K562 (cell line): ENCODE data around the gene VSTM5. TPM values are rescaled to one million over a fixed set of nuclear protein-coding genes. Genes with fewer than 3 reads are reported as not detected.

Experiments
- CBX5 ChIP-seq: IDR thresholded peaks from 2 replicates; pipeline ENCODE4 v1.6.1; 2014; ENCODE audit warnings: low read depth, borderline replicate concordance
- CCAR2 ChIP-seq: fragments of 200-400 bp; formaldehyde crosslinking; IDR thresholded peaks from 2 replicates; pipeline ENCODE4 v1.6.1; 2017; ENCODE audit warnings: mild to moderate bottlenecking, low read depth, low read length
- DACH1 ChIP-seq: fragments of 450-650 bp; IDR thresholded peaks from 2 replicates; pipeline ENCODE4 v1.6.1; 2018; ENCODE audit not compliant: partially characterized antibody
- GTF2A2 ChIP-seq: IDR thresholded peaks from 2 replicates; pipeline ENCODE4 v1.6.1; 2016; ENCODE audit warnings: mild to moderate bottlenecking, missing genetic modification characterization, missing compliant biosample characterization
- HDAC8 ChIP-seq: fragments of 450-650 bp; IDR thresholded peaks from 2 replicates; pipeline ENCODE4 v1.6.1; 2016; ENCODE audit warnings: mild to moderate bottlenecking, missing genetic modification characterization, moderate library complexity, missing compliant biosample characterization
- KDM2B ChIP-seq: fragments of 250-450 bp; sonication (Bioruptor Pico); IDR thresholded peaks from 2 replicates; pipeline ENCODE4 v1.8.0; 2021; ENCODE audit warnings: mild to moderate bottlenecking, moderate library complexity
- MXD1 ChIP-seq: fragments of 250-450 bp; sonication (Bioruptor Pico); IDR thresholded peaks from 2 replicates; pipeline ENCODE4 v1.8.0; 2021; ENCODE audit warnings: borderline replicate concordance, mild to moderate bottlenecking, moderate library complexity; ENCODE audit not compliant: poor library complexity, severe bottlenecking
- POLR2B ChIP-seq: fragments of 450-650 bp; IDR thresholded peaks from 2 replicates; pipeline ENCODE4 v1.6.1; 2018; ENCODE audit warnings: low read depth; ENCODE audit not compliant: partially characterized antibody
- RUNX1 ChIP-seq: sonication (generic); IDR thresholded peaks from 2 replicates; pipeline ENCODE4 v1.6.1; 2016; ENCODE audit warnings: antibody characterized with exemption, low read depth
- STAT5B ChIP-seq: fragments of 250-450 bp; sonication (Bioruptor Pico); IDR thresholded peaks from 2 replicates; pipeline ENCODE4 v1.8.0; 2021; ENCODE audit warnings: mild to moderate bottlenecking, inconsistent platforms
- ZBTB11 ChIP-seq, 3 experiments: fragments of 200-800 bp in 1 of 3; fragments of 250-450 bp in 1 of 3; fragments of 450-650 bp in 1 of 3; sonication (Bioruptor Pico) in 1 of 3; sonication (Bioruptor generic) in 1 of 3; formaldehyde crosslinking in 1 of 3; IDR thresholded peaks; 2 replicates each; pipeline versions ENCODE4 v1.6.1 to v1.8.0; 2016 to 2022; ENCODE audit warnings: mild to moderate bottlenecking in 2 of 3, missing genetic modification characterization in 2 of 3, missing compliant biosample characterization in 1 of 3, moderate library complexity in 1 of 3
- ZKSCAN3 ChIP-seq: fragments of 250-450 bp; sonication (Bioruptor Pico); IDR thresholded peaks from 2 replicates; pipeline ENCODE4 v1.4.0; 2020
- ZNF143 ChIP-seq: sonication (generic); formaldehyde crosslinking; IDR thresholded peaks from 2 replicates; pipeline ENCODE4 v1.9.0; 2022; ENCODE audit warnings: mild to moderate bottlenecking, missing genetic modification reagents
- ZNF217 ChIP-seq: sonication (generic); formaldehyde crosslinking; IDR thresholded peaks from 2 replicates; pipeline ENCODE4 v1.8.0; 2022; ENCODE audit warnings: mild to moderate bottlenecking, missing genetic modification reagents
- ZNF41 ChIP-seq: fragments of 250-450 bp; sonication (Bioruptor Pico); conservative IDR thresholded peaks from 2 replicates; pipeline ENCODE4 v1.4.0; 2020; ENCODE audit warnings: mild to moderate bottlenecking
- ZSCAN29 ChIP-seq: fragments of 450-650 bp; IDR thresholded peaks from 2 replicates; pipeline ENCODE4 v1.6.1; 2017
- polyA plus RNA-seq, 8 experiments: library from polyadenylated mRNA; depleted of rRNA in 4 of 8; stranded (reverse) in 5 of 8; unstranded in 3 of 8; fragments of >200 nt; fragmentation: Nextera tagmentation in 2 of 8; fragmentation: Illumina TruSeq in 1 of 8; extraction: Ambion mirVana in 2 of 8; extraction: Trizol in 1 of 8; gene quantifications; 2 replicates each; pipeline versions ENCODE4 v1.2.1 to v1.2.3, GENCODE V29; 2011 to 2014; ENCODE audit warnings: inconsistent platforms in 1 of 8, missing spikeins in 1 of 8
- total RNA-seq, 7 experiments: library from RNA; depleted of rRNA in 6 of 7; stranded (reverse); fragments of >200 nt in 6 of 7; fragmentation: Illumina TruSeq in 2 of 7; extraction: Trizol in 2 of 7; gene quantifications; 2 replicates each; pipeline versions ENCODE4 v1.2.1 to v1.2.3, GENCODE V29; 2011 to 2021; ENCODE audit warnings: low replicate concordance in 1 of 7
- TF ChIP-seq, protein P1 (sequence below): fragments of 450-650 bp; IDR thresholded peaks from 2 replicates; pipeline ENCODE4 v1.7.0; 2016; ENCODE audit warnings: borderline replicate concordance
- TF ChIP-seq, protein P2 (sequence below): fragments of 250-450 bp; sonication (Bioruptor Pico); IDR thresholded peaks from 2 replicates; pipeline ENCODE4 v1.4.0; 2020; ENCODE audit warnings: borderline replicate concordance
- TF ChIP-seq, protein P3 (sequence below): fragments of 450-650 bp; formaldehyde crosslinking; IDR thresholded peaks from 2 replicates; pipeline ENCODE4 v1.4.0; 2022; ENCODE audit warnings: missing genetic modification characterization

The VSTM5 gene
- total and polyA plus RNA-seq, 9 of the 15 experiments (the other 6 are each of a cell fraction or from before 2014, with no cell fraction given) = 0.01 TPM; not detected in 8

DNA sequence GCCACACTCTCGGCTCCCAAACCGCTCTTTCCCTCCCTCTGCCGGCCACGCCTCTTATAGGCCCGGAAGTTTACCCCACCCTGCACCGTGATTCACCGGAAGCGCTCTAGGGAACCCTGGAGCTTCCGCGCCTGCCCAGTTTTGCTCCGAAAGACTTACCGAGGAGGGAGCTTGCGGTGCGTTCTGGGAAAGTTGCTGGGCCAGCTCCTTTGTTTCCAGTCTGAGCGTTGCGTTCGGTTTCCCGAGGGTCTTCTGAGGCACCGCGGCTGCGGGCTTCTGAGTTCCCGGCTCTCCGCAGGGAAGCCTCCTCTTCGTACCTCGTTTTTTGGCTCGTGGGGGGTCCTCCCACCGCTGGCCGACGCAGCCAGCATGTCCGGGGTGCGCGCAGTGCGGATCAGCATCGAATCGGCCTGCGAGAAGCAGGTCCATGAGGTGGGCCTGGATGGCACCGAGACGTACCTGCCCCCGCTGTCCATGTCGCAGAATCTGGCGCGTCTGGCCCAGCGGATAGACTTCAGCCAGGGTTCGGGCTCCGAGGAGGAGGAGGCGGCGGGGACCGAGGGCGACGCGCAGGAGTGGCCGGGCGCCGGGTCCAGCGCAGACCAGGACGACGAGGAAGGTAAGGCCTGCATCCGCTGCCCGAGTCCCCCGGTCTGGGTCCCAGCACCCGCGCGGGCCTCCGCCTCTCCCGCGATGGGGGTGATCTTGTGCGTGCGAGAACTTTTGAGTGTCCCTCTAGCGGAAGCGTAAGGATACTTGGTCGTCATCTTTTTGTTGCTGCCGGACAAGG is 66.1 kb downstream of the VSTM5 start, which contains the start of gene MED17 (continued):
- TF ChIP-seq, protein P1, sequence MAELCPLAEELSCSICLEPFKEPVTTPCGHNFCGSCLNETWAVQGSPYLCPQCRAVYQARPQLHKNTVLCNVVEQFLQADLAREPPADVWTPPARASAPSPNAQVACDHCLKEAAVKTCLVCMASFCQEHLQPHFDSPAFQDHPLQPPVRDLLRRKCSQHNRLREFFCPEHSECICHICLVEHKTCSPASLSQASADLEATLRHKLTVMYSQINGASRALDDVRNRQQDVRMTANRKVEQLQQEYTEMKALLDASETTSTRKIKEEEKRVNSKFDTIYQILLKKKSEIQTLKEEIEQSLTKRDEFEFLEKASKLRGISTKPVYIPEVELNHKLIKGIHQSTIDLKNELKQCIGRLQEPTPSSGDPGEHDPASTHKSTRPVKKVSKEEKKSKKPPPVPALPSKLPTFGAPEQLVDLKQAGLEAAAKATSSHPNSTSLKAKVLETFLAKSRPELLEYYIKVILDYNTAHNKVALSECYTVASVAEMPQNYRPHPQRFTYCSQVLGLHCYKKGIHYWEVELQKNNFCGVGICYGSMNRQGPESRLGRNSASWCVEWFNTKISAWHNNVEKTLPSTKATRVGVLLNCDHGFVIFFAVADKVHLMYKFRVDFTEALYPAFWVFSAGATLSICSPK = no peak
- no peak for TF ChIP-seq CBX5
- TF ChIP-seq ZNF143 = peak; percentile 66
- TF ChIP-seq RUNX1 = no peak
- no peak for TF ChIP-seq GTF2A2 (tag)
- TF ChIP-seq ZKSCAN3 (CRISPR knock-in tag) = no peak
- TF ChIP-seq, protein P2, sequence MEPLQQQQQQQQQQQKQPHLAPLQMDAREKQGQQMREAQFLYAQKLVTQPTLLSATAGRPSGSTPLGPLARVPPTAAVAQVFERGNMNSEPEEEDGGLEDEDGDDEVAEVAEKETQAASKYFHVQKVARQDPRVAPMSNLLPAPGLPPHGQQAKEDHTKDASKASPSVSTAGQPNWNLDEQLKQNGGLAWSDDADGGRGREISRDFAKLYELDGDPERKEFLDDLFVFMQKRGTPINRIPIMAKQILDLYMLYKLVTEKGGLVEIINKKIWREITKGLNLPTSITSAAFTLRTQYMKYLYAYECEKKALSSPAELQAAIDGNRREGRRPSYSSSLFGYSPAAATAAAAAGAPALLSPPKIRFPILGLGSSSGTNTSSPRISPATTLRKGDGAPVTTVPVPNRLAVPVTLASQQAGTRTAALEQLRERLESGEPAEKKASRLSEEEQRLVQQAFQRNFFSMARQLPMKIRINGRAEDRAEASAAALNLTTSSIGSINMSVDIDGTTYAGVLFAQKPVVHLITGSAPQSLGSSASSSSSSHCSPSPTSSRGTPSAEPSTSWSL (CRISPR knock-in tag) = no peak
- TF ChIP-seq KDM2B = no peak
- no peak for TF ChIP-seq STAT5B (CRISPR knock-in tag)
- no peak for TF ChIP-seq ZSCAN29
- TF ChIP-seq POLR2B = peak; percentile 92
- TF ChIP-seq ZBTB11 (CRISPR knock-in tag; IDR thresholded peaks at IDR 0.05) = peak in 2 of 3 experiments; percentile 51 to 82; a peak in 2 of 6 replicates
- no peak for TF ChIP-seq MXD1
- no peak for TF ChIP-seq ZNF41 (CRISPR knock-in tag)
- TF ChIP-seq DACH1 = no peak
- TF ChIP-seq, protein P3, sequence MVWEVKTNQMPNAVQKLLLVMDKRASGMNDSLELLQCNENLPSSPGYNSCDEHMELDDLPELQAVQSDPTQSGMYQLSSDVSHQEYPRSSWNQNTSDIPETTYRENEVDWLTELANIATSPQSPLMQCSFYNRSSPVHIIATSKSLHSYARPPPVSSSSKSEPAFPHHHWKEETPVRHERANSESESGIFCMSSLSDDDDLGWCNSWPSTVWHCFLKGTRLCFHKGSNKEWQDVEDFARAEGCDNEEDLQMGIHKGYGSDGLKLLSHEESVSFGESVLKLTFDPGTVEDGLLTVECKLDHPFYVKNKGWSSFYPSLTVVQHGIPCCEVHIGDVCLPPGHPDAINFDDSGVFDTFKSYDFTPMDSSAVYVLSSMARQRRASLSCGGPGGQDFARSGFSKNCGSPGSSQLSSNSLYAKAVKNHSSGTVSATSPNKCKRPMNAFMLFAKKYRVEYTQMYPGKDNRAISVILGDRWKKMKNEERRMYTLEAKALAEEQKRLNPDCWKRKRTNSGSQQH (CRISPR knock-in tag) = no peak
- TF ChIP-seq CCAR2 = no peak
- no peak for TF ChIP-seq HDAC8 (tag)
- no peak for TF ChIP-seq ZNF217 (CRISPR knock-in tag)
